Left lung (tissue), 10 donors: ENCODE results near the gene MYO15A. TPM values are rescaled to one million over a fixed set of nuclear protein-coding genes. Genes with fewer than 3 reads are reported as not detected.

Source experiments
- ATAC-seq: fragments of 200-7000 bp; cut with Tn5 transposase; one replicate; pipeline ENCODE4 v1.9.1; 2020; ENCODE audit warnings: moderate library complexity
- DNase-seq, 4 donors: peaks; one replicate each; pipeline ENCODE4 v3.0.0-alpha.2; 2013 to 2020
- H3K27ac ChIP-seq, 2 donors: fragments of 200-600 bp; sonication (generic) in 1 of 2; one replicate each; pipeline versions ENCODE4 v1.5.0 to v1.8.0; 2020 to 2021
- H3K27me3 ChIP-seq, 2 donors: fragments of 200-600 bp; sonication (generic) in 1 of 2; one replicate each; pipeline versions ENCODE4 v1.5.0 to v1.8.0; 2020 to 2021
- H3K36me3 ChIP-seq, 2 donors: fragments of 200-600 bp; sonication (generic) in 1 of 2; one replicate each; pipeline versions ENCODE4 v1.5.0 to v1.8.0; 2020 to 2021
- H3K4me1 ChIP-seq, 2 donors: fragments of 200-600 bp; one replicate each; pipeline ENCODE4 v1.8.0; 2021
- H3K4me3 ChIP-seq, 2 donors: fragments of 200-600 bp; sonication (generic) in 1 of 2; one replicate each; pipeline versions ENCODE4 v1.5.0 to v1.8.0; 2020 to 2021; ENCODE audit warnings: mild to moderate bottlenecking in 1 of 2
- H3K9me3 ChIP-seq, 2 donors: fragments of 200-600 bp; sonication (generic) in 1 of 2; one replicate each; pipeline versions ENCODE4 v1.5.0 to v1.8.0; 2020 to 2021
- intact Hi-C, 2 donors: fragments of 100-400 bp; cut with DNase I; formaldehyde crosslinking; loops; one replicate each; pipeline versions ENCODE4 v1.11.2 to v1.14.2; 2022
- polyA plus RNA-seq, 6 donors: library from polyadenylated mRNA; unstranded; fragments of 120-200 nt; gene quantifications; one replicate each; pipeline ENCODE4 v1.2.1, GENCODE V29; 2013; ENCODE audit not compliant: insufficient read length in 6 of 6
- total RNA-seq, 2 donors: library from RNA; stranded (reverse); fragmentation: NEBNext Ultra II Directional; extraction: Animal tissue kit (Norgen Biotek cat#: 25700); gene quantifications; one replicate each; pipeline ENCODE4 v1.2.1, GENCODE V29; 2021
- TF ChIP-seq, protein P1 (sequence below), 2 donors: fragments of 200-600 bp; sonication (generic) in 1 of 2; IDR thresholded peaks; one replicate each; pipeline versions ENCODE4 v1.5.0 to v1.8.0; 2021; ENCODE audit warnings: antibody characterized with exemption in 2 of 2
- donor health status: DM: no; HTN: yes; CAD: no.
- donor health status: DM: no; HTN: no; CAD: no.

MYO15A gene
- total and polyA plus RNA-seq, 8 donors = 1.3 to 3.2 (median 2.6) TPM

DNA sequence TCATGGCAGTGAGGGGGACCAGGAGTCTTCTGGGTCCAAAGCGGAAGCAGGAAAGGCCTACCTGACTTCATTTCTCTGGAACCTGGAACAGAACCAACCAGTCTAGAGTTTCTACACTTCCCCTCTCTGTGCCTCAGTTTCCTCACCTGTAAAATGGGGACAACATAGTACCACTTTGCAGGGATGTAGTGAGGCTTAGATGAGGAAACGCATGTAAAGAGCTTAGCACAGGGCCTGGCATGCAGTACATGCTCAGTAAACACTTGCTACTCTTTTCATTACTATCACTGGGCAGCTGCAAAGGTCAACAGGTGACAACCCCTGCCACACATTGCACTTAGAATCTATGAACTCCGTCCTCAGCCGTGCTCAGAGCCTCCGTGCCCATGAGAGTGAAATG, 24.2 kb downstream of the MYO15A start:
- Histone ChIP-seq H3K9me3 (no peaks in the 10 kb centered on the region), H3K4me1 (no peaks in the 10 kb centered on the region), H3K4me3 (no peak overlapping the region), H3K27ac (no peak overlapping the region), H3K27me3 (peaks cover 0 to 23% of the 10 kb centered on the region in 2 donors), H3K36me3 (no peaks in the 10 kb centered on the region)
- TF ChIP-seq, protein P1, sequence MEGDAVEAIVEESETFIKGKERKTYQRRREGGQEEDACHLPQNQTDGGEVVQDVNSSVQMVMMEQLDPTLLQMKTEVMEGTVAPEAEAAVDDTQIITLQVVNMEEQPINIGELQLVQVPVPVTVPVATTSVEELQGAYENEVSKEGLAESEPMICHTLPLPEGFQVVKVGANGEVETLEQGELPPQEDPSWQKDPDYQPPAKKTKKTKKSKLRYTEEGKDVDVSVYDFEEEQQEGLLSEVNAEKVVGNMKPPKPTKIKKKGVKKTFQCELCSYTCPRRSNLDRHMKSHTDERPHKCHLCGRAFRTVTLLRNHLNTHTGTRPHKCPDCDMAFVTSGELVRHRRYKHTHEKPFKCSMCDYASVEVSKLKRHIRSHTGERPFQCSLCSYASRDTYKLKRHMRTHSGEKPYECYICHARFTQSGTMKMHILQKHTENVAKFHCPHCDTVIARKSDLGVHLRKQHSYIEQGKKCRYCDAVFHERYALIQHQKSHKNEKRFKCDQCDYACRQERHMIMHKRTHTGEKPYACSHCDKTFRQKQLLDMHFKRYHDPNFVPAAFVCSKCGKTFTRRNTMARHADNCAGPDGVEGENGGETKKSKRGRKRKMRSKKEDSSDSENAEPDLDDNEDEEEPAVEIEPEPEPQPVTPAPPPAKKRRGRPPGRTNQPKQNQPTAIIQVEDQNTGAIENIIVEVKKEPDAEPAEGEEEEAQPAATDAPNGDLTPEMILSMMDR (IDR thresholded peaks at IDR 0.05) = no peak
- ATAC-seq (no peak), DNase-seq (no peak)
- intact Hi-C loops = no loop called here

GRCh38 chr17:18136357-18136756, 27.8 kb downstream of the MYO15A start:
- intact Hi-C loops = no loop called here
- Histone ChIP-seq H3K4me3 (no peak overlapping the region), H3K27ac (no peak overlapping the region), H3K36me3 (no peaks in the 10 kb centered on the region), H3K27me3 (peaks cover 0 to 23% of the 10 kb centered on the region in 2 donors), H3K9me3 (no peaks in the 10 kb centered on the region), H3K4me1 (no peaks in the 10 kb centered on the region)
- no peak for DNase-seq
- TF ChIP-seq, protein P1 (IDR thresholded peaks at IDR 0.05) = no peak
- ATAC-seq = no peak

DNA sequence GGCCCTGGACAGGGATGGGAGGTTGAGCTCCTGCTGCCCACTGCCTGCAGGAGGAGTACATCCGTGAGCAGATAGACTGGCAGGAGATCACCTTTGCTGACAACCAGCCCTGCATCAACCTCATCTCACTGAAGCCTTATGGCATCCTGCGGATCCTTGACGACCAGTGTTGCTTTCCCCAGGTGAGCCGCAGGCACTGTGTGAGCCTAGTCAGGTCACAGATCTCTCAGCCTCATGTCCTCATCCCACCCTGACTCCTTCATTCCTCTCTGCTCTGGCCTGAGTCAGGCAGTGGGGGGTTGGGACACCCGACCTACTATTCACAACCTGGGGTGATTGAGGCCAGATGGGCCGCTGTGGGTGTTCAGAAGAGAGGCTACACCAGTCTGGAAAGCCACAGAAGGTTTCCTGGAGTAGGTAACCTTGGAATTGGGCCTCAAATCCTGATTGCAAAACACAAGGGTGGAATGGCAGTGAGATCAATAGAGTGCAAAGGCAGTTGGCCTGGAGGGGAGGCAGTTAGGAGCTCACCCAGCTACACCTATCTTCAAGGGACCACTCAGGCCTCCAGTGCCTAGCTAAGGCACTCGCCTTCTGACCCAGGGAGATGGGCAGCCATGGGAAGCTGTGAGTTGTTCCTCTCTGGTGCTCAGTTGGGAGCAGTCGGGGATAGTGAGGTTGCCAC, 29.7 kb downstream of the MYO15A start:
- TF ChIP-seq, protein P1 (IDR thresholded peaks at IDR 0.05) = no peak
- intact Hi-C loops = no loop called here
- no peaks in the 10 kb centered on the region for H3K36me3 ChIP-seq
- ATAC-seq (no peak), DNase-seq (no peak)
- no peaks in the 10 kb centered on the region for H3K9me3 ChIP-seq
- no peak overlapping the region for H3K4me3 ChIP-seq
- peaks cover 0 to 29% of the 10 kb centered on the region in 2 donors for H3K27me3 ChIP-seq
- no peak overlapping the region for H3K27ac ChIP-seq
- no peaks in the 10 kb centered on the region for H3K4me1 ChIP-seq

GRCh38 chr17:18139092-18139491, 30.5 kb downstream of the MYO15A start:
- TF ChIP-seq, protein P1 (IDR thresholded peaks at IDR 0.05) = no peak
- Histone ChIP-seq H3K4me3 (no peak overlapping the region), H3K36me3 (no peaks in the 10 kb centered on the region), H3K27me3 (peaks cover 0 to 29% of the 10 kb centered on the region in 2 donors), H3K9me3 (no peaks in the 10 kb centered on the region), H3K4me1 (no peaks in the 10 kb centered on the region), H3K27ac (no peak overlapping the region)
- no peak for DNase-seq
- intact Hi-C loops = no loop called here
- ATAC-seq = no peak

- H3K27me3 ChIP-seq = peaks cover 0 to 29% of the 10 kb centered on the region in 2 donors
- ATAC-seq = no peak
- H3K4me1 ChIP-seq = no peaks in the 10 kb centered on the region
- no peak overlapping the region for H3K4me3 ChIP-seq
- DNase-seq = no peak
- H3K36me3 ChIP-seq = no peaks in the 10 kb centered on the region
- H3K9me3 ChIP-seq = no peaks in the 10 kb centered on the region
- TF ChIP-seq, protein P1 (IDR thresholded peaks at IDR 0.05) = no peak
- no peak overlapping the region for H3K27ac ChIP-seq
- intact Hi-C loops = no loop called here
Measured at GRCh38 chr17:18139498-18139897, 30.9 kb downstream of the MYO15A start.
